SW480 (cell line): ENCODE results near the gene CDH23.
A peak's percentile ranks its signal among the peaks of the same experiment; 100 is the strongest.

Experiments
- DNase-seq: peaks from one replicate; pipeline ENCODE4 v3.0.0-alpha.2; 2016; ENCODE audit warnings: low spot score

The CDH23 gene

DNA sequence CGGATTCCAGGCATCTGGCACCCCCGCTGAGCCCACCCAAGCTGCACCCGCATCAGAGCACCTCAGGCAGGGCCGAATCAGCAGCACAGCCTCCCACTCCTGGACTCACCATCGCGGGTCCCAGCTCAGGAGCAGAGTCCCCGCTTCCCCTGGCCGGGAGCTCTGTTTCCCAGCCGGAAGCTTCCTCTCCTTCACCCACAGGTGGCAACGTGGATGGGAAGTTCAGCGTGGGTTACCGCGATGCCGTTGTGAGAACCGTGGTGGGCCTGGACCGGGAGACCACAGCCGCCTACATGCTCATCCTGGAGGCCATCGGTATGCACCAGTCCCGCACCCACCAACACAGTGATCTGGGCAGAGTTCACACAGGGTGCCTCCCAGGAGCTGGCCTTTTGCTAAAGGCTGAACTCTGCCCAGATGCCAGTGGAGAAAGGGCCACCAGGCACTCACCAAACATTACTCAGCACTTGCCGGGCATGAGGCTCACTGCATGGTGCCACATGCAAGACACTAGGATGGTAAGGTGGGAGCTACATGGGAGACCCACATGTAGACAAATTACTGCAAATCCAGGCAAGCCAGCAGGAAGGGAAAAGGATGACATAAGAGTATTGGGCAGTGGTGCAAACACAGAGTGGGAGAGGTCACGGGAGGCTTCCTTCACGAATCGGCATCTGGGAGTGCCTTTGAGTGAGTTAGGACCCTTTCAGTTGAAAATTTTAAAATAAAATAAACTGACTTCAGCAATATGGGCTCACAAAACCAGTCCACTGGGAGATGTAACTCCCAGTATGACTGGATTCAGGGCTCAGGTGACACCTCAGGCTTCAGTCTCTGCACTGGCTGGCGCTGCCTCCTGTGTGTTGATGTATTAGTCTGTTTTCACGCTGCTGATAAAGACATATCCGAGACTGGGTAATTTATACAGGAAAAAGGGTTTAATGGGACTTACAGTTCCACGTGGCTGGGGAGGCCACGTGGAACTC is 312.5 kb downstream of the CDH23 start:
- no peak for DNase-seq

DNA sequence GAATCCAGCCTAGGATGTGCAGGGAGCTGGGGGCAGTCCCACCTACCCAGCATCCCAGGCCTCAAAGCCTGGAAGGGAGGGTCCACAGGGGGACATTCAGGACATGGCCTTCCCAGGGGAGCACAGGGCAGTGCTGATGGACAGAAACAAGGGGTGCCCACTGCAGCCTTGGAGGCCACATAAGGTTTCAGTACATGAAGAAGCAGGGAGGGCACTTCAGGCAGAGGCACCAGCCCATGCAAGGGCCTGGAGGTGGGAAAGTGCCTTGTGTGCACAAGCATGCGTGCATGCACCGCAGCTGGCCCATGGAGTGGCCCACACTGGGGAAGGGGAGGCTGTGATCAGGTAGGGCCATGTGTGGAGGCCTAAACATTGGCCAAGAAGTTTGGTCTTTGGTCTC is 313.8 kb downstream of the CDH23 start:
- DNase-seq = no peak

DNA sequence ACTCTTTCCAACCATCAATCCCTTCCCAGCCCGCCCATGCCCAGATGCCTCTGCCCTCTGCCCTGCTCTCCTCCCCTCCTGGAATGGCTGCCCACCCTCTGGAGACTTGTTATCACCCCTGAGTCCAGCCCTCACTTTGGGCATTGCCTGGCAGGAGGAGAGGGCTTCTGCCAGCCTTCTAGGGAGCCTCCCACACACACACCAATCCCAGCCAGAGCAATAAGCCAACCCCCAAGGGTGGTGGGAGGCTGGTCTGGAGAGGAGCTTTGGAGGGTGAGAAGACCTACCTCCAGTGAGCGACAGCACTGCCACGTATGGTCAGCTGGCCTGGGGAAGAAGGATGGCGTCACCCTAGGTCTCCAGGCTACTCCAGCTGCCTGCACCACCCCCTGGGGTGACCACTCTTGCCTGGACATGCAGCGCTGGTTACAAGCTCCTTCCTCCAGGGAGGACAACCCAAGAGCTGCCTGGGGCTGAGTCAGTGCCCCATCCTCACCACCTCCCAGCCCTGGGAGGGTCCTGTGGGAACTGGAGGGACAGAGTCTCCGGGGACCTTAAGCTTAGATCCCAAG is 314.4 kb downstream of the CDH23 start:
- DNase-seq = no peak

DNA sequence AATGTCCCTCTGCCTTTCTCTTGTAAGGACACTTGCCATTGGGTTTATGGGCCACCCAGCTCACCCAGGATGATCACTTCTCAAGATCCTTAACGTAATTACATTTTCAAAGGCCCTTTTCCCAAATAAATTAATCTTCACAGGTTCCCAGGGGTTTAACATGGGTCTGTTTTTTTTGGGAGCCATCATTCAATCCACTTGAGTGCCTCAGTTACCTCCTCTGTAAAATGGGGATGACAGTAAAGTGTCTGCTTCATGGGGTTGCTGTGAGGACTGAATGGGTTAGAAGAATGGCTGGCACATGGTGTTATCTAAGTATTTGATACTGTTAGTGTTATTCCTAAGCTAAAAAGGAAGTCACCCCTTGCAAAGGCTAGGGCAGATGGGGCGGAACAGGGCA is 315.4 kb downstream of the CDH23 start:
- no peak for DNase-seq

DNA sequence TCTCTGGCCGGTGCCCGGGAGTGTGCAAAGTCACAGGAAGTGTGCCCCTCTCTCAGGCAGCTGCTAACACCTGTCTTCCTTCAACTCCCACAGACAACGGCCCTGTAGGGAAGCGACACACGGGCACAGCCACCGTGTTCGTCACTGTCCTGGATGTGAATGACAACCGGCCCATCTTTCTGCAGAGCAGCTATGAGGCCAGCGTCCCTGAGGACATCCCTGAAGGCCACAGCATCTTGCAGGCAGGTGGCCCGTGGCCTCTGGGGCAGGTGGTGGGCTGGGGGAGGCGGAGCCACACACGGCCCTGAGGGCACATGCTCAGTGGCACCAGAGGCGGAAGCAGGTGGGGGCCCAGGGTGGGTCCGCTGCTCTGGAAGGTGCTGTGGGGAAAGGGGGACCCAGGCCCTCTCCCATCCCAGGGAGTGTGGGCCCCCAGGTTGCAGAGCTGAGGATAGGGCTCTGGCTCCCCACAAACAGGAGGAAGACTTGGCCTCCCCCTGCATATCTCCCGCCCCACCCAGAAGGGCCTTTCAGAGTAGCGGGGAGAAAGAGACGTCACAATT is 315.9 kb downstream of the CDH23 start:
- DNase-seq = no peak

DNA sequence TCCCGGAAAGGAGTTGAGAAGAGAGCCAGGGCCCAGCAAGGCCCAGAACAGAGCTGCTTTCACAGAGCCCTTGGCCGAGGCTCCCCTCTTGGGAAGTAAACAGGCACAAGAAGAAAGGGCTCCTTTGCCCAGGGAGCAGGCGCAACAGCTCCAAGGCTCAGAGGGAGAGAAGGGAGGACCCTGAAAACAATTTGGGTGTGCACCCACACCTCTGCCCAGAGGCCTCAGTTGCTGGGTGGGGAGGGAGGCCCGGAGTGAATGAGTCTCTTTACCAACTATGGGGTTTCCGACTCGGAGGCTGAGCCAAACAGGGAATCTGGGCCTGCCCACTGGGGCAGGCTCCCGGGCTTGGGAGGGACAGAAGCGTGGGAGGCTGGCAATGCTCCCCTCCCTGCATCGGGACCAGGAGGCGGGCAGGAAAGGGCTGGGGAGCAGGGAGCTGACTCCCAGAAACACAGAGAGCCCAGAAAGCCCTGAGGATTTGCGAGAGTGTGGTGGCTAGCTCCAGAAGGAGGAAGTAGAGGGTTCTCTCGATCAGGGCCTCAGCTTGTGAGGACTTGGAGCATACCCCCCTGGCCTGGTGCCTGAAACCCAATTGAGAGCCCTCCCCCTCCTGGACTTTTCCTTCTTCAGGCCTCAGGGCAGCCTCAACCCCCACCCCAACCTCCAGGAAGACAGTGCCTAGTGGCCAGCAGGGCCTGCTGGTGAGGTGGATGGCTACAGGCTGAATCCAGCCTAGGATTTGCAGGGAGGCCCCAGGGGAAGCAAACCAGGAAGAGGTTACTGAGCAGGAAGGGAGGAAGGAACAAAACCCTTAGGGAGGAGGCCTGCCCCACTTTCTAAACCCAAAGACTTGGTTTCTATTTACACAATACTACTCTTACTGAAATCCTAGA is 316.7 kb downstream of the CDH23 start:
- DNase-seq = peak; percentile 27

DNA sequence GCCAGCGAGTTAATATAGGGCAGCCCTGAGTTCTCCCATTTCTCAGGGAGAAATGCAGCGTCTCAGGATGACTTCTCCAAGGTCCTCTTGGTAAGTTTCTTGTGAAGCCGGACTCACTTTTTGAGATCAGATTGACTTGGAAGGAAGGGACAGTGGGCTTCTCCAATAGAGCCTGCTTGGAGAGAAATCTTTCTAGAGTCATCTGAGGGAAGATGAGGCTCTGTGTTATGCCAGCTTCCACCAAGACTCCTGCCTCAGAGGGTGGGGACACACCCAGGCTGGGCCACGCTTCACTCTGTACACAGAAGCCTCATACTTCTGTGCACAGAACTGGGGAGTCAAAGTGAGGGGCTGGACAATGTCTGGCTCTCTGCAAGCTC is 317.3 kb downstream of the CDH23 start:
- DNase-seq = no peak

DNA sequence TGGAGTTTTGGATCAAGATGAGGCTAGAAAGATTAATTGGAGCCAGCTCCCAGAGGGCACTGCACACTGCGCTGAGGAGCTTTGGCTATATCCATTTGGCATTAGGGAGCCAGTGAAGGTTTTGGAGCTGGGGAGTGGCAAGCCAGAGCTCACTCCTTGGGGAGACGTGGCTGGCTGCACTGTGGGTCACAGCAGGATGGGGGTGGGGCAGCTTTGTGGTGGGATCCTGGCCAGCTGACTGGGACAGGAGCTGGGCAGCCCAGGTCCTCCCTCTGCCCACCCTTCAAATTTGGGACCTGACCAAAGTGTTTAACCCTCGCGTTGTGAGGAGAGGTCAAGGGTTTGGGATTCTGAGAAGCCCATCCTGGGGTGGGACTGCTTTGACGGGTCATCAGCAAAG is 317.9 kb downstream of the CDH23 start:
- no peak for DNase-seq

DNA sequence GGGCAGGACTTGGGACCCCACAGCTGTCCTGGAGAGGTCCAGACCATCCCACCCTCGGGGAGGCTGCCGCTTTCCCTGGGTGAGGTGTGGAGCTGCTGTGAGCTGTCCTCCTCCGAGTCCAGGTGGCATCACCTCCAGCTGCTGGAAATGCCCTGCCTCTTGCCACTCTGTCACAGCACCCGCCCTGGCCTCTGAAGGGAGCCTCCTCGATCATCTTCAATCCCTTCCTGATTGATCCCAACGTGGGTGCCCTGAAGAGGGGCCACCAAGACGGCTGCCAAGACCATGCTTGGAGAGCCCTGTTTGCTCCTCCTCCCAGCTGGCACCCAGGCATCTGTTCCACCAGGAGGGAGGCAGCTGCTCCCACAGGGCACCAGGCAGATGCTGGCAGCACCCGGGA is 318.3 kb downstream of the CDH23 start:
- DNase-seq = no peak

DNA sequence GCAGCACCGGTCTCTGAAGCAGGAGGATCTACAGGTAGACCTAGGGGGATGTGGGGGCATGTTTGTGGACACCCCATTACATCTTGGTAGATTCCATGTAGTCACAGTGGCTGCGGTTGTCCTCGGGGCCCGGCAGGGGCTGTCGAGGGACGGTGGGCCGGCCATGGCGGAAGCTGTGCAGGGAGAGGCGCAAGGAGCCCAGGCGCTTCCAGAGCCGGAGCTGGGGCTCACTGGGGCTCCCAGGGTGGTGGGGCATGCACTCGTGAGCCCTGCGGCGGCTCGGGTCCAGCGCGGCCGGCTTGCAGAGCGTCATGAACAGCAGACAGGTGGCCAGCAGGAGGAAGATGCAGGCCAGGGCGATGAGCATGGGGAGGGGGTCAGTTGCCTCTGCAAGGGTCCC is 319.1 kb downstream of the CDH23 start:
- DNase-seq = no peak

DNA sequence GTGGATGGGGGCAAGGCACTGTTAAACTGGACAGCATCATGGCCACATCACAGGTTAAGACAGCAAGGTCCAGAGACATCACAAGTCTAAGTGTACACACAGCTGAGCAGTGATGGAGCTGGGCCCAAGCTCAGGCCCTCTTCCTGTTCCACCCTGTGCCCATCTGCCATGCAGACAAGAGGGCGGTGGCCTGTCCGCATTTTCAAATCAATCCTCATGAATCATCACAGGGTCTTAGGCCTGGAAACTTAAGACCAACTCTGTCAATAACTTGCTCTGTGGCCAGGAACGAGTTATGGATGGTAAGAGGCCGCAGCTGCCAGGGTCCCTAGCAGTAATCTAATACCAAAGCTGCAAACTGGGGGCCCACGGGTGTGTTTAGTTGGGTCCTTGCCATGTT is 319.7 kb downstream of the CDH23 start:
- DNase-seq = no peak

DNA sequence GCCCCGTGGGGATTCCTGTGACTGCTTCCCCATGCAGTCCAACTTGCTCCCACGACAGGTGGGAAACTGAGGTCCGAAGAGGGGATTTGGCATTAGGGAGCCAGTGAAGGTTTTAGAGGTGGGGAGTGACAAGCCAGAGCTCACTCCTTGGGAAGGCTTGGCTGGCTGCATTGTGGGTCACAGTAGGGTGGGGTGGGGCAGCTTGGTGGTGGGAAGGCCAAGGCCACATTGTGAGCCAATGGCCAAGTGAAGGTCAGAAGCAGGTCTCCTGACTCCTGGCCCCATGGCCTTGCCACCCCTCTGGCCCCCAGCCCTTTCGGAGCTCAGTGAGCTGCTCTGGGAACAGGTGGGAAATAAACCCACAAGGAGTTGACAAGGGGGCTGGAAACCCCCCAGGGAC is 320.3 kb downstream of the CDH23 start:
- no peak for DNase-seq

DNA sequence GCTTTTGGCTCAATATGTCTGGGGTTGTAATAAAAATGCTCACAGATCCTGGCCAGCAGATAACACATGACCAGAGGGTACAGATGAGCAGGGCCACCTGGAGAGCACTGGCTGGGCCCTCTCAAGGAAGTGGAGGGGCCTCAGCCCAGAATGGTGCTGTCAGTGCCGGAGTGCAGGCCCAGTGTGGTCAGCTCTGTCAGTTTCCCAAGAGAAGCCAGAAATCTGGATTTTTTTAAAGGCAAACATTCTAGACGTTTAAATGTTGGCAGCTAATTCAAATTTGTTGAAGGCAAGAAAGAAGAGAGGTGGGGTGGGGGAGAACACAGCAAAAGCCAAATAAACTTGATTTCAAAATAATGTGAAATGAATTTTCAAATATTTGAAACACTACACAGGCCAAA is 320.8 kb downstream of the CDH23 start:
- no peak for DNase-seq

DNA sequence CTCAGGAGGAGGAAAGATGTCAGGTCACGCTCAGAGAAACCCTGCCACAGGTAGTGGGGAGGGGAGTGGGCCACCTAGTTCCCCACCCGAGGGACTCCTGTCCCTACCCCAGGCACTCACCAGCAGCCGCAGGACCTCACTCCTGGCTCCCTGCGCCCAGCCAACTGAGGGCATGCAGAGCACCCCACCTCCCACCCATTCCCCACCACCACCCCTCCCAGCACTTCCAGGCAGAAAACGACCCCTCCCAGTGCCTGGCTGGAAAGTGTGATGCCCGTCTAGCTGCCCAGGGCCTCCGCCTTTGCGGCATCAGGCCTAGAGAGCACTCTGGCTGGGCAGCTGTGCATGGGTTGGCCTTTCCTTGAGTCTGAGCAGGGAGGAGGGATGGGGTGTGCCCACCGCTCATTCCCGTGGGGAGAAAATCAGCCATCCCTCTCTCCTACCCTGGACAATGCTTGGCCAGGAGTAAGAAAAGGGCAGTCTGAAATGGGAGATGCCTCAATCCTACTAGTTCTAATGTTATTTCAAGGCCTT is 321.5 kb downstream of the CDH23 start:
- no peak for DNase-seq

DNA sequence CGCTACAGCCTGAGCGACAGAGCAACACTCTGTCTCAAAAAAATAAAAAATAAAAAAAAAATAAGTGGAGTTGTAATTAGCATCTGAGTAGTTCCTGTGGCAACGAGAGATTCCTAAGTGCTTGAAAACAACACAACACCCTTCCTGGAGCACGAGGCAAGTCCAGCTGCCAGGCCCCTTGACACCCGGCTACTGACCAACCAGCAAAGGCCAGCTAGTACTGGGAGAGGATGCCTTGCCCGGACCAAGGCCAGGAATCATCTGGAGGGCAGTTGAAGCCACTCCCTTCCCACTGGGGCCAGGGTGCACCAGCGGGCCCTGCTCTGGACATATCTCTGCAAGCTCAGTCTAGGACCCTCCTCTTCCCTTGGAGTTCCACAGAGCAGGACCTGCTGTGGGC is 322.3 kb downstream of the CDH23 start:
- no peak for DNase-seq

DNA sequence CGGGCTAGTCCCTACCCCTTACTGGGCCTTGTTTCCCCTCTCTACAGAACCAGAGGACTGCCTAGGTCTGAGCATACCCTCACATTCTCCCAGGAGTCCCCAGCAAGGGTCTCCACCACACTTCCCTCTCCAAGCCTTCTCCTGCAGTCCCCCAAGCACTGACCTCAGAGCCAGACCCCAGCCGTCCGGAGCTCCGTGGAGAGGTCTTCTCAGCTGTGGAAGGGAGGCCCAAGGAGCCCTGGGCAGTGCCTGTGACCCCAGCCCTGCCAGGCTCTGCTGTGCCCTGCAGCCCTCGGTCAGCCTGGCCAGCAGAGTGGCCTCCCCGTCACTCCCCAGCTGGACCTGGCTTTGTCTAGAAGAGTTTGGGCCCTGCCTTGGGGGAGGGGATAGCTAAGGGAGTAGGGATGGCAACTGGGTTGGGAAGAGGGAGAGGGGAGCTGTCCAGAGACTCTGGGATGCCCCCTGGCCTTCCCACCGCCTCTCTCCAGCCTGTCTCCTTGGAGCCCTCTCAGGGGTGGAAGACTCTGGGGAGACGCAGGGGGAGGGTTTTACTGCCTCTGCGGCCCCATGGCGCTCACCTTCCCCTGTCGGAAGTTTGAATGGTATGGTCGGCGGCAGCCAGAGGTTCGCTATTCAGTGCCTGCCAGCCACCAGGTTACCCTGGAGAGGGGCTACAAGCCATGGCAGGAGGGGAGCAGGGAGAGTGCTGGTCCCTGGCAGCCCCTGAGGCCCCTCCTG is 322.9 kb downstream of the CDH23 start, which contains the start of gene C10orf105:
C10orf105 (minus strand) TSS at position 315 of the 738 bp plus-strand sequence. CDS start 3,441 bp downstream, outside the sequence.
- DNase-seq = no peak

DNA sequence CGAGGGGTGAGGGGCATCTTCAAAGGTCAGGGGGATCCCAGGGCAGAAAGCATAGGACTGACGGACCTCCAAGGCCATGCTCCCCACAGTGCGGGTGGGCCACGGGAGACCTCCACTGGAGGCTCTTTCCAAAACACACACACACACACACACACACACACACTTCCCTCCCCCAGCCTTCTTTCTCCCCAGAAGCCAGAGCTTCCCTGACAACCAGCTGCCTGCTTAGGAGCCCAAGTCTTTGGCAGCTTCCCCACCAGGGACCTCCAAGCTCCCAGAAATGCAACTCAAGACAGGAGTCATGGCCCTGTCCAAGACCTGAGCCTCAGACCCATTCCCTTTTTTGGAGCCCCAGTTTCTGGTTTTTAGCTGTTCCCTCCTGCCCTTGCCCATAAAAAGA is 323.6 kb downstream of the CDH23 start:
- no peak for DNase-seq

DNA sequence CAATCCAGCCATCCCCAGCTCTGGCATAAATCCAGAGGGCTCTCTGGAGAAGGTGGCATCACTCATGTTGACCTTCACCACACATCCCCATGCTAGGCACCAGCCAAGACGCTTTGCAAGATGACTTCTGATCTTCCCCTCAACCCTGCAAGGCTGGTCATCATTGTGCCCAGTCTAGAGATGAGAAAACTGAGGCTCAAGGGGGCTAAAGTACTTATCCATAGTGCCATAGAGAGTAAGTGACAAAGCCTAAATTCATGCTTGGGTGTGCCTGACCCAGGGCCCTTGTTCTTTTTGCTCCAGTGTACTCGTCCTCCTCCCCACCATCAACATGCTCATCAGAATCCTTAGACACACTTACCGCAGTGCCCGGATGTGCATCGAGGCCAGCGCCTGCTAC is 324.6 kb downstream of the CDH23 start:
- no peak for DNase-seq

DNA sequence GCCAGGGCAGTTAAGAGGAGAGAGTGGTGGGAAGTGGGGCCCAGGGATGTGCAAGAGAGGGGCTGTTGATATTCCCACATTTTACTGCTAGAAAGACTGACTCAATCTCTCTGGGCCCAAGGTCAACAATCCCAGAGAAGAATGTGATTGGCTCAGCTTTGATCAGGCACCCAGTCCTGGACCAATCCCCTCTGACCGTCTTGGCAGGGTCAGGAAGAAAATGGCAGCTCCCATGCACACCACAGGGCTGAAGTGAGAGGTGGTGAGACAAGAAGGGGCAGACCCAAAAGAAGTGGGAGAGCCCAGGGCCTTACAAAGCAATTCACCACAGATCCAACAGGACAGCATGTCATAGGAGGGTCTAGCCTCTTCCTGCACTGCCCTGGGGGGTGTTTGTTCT is 326.1 kb downstream of the CDH23 start:
- no peak for DNase-seq

DNA sequence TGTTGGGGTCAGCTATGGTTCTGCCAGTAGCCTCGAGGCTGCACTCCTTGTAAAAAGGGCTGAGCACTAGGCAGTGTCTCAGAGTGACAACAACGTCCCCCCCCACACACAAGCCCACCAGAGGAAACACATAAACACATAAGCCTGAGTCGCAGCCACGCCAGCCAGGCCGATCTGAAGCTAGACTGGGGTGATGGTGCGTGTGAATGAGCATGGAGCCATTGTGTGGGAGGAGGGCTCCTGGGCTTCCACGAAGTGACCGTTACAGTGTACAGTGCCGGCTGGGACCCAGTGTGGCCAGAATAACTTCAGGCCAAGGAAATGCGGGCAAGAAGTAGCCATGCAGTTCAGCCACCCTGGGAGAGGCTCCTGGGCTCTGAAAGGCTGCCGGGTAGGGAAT is 326.6 kb downstream of the CDH23 start:
- DNase-seq = no peak

DNA sequence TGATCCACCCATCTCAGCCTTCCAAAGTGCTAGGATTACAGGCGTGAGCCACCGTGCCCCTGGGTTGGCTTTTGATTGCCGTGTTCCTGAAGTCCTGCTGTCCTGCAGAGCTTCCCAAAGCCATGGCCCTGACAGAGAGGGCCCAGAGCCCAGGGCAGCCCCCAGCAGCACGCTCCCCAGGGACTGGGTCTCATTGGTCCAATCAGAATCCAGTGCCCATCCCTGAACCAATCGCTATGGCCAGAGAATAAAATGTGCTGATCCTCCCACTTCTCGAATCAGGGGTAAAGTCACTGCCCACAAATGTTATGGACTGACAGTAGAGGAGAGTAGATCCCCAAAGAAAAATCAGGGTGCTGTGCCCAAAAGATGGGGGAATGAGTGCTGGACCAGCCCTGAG is 327.8 kb downstream of the CDH23 start:
- DNase-seq = no peak
